ENCODE data around the gene ANXA4. TPM values are rescaled to one million over a fixed set of nuclear protein-coding genes. Genes with fewer than 3 reads are reported as not detected.

Gene ANXA4
- total RNA-seq, 1 experiment from 2014 or later = 82.9 TPM

GRCh38 chr2:69745035-69745434, 3.1 kb downstream of the ANXA4 start:
- intact Hi-C loops (cut with micrococcal nuclease; ENCODE audit: unreplicated experiment) = no loop called here
- H3K4me2 ChIP-seq = no peak overlapping the region

GRCh38 chr2:69750246-69750645, 8.3 kb downstream of the ANXA4 start:
- Histone ChIP-seq H3K4me3 (no peak overlapping the region), H4K20me1 (ENCODE audit: insufficient read depth) (no peaks in the 10 kb centered on the region), H3K27me3 (ENCODE audit: insufficient read depth, low read depth) (no peaks in the 10 kb centered on the region), H3K4me1 (replicated peaks; ENCODE audit: insufficient read depth) (peaks cover 15% of the 10 kb centered on the region), H3K4me2 (no peak overlapping the region), H3K9me2 (ENCODE audit: insufficient read depth) (no peaks in the 10 kb centered on the region), H3K27ac (no peak overlapping the region), H3F3A (ENCODE audit: insufficient read depth, low read depth) (peaks cover 9% of the 10 kb centered on the region), H2AFZ (no peak overlapping the region), H3K79me2 (ENCODE audit: low read depth) (peaks cover 33% of the 10 kb centered on the region), H3K36me3 (ENCODE audit: low read depth) (no peaks in the 10 kb centered on the region), H3K9me3 (ENCODE audit: insufficient read depth, low read depth) (no peaks in the 10 kb centered on the region)
- no peak for DNase-seq
- no peak for TF ChIP-seq EZH2 (IDR thresholded peaks at IDR 0.05; ENCODE audit: low read depth)
- TF ChIP-seq, protein P1, sequence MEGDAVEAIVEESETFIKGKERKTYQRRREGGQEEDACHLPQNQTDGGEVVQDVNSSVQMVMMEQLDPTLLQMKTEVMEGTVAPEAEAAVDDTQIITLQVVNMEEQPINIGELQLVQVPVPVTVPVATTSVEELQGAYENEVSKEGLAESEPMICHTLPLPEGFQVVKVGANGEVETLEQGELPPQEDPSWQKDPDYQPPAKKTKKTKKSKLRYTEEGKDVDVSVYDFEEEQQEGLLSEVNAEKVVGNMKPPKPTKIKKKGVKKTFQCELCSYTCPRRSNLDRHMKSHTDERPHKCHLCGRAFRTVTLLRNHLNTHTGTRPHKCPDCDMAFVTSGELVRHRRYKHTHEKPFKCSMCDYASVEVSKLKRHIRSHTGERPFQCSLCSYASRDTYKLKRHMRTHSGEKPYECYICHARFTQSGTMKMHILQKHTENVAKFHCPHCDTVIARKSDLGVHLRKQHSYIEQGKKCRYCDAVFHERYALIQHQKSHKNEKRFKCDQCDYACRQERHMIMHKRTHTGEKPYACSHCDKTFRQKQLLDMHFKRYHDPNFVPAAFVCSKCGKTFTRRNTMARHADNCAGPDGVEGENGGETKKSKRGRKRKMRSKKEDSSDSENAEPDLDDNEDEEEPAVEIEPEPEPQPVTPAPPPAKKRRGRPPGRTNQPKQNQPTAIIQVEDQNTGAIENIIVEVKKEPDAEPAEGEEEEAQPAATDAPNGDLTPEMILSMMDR (conservative IDR thresholded peaks at IDR 0.05) = no peak
- ChIA-PET CTCF (no interaction called here), POLR2A (ENCODE audit: unreplicated experiment) (no interaction called here)
- intact Hi-C loops (cut with micrococcal nuclease; ENCODE audit: unreplicated experiment) = loop anchor here (10.0 kb wide), 1 partner anchor 1515 kb away; no protein-coding TSS in a partner anchor
- no TSS peak for BruUV-seq (replicated peaks)

More at GRCh38 chr2:69745035-69745434, 3.1 kb downstream of the ANXA4 start:
- H4K20me1 ChIP-seq (ENCODE audit: insufficient read depth) = no peaks in the 10 kb centered on the region
- BruUV-seq (replicated peaks) = no TSS peak
- TF ChIP-seq, protein P1 (conservative IDR thresholded peaks at IDR 0.05) = no peak
- TF ChIP-seq EZH2 (IDR thresholded peaks at IDR 0.05; ENCODE audit: low read depth) = no peak
- H3K27ac ChIP-seq = no peak overlapping the region
- no peak overlapping the region for H3K4me3 ChIP-seq
- peaks cover 25% of the 10 kb centered on the region for H3K4me1 ChIP-seq (replicated peaks; ENCODE audit: insufficient read depth)
- no peak overlapping the region for H2AFZ ChIP-seq
- ChIA-PET POLR2A (ENCODE audit: unreplicated experiment) (no interaction called here), CTCF (no interaction called here)
- H3K9me2 ChIP-seq (ENCODE audit: insufficient read depth) = no peaks in the 10 kb centered on the region
- peaks cover 32% of the 10 kb centered on the region for H3K79me2 ChIP-seq (ENCODE audit: low read depth)
- no peak for DNase-seq
- no peaks in the 10 kb centered on the region for H3K27me3 ChIP-seq (ENCODE audit: insufficient read depth, low read depth)
- peaks cover 14% of the 10 kb centered on the region; the same call in 1 of the 2 replicates for H3F3A ChIP-seq (ENCODE audit: insufficient read depth, low read depth)
- no peaks in the 10 kb centered on the region for H3K36me3 ChIP-seq (ENCODE audit: low read depth)
- H3K9me3 ChIP-seq (ENCODE audit: insufficient read depth, low read depth) = no peaks in the 10 kb centered on the region

DNA sequence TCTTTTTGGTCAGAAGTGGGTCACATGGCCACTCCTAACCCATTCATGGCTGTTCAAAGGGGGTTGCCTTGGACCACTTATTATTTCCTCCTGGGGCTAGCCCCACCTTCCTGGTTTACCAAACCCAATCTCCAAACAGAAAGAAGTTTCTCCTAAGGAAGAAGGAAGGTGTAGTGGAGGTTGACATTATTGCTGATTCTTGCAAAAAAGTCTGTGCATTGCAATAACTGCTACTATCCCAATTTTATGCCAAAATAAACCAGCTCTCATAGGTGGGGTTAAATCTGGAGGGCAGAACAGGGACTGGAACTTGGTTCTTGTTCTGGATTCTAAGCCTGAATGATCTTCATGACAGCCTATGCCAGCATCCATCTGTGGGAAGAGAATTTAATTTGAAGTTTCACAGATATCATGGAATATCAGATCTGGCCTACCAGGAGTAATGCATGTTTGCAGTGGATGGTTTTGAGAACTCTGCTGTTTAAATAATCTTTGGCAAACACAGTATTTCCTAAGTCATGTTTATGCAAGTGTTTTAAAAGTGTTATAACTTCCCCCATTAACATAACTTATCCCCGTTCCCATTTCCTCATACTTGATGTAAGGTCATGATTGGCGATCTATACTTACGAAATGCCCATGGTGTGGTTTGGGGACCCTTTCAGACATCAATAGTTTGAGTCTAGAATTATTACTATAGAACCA, 11.9 kb downstream of the ANXA4 start:
- DNase-seq = no peak
- Histone ChIP-seq H3K9me2 (ENCODE audit: insufficient read depth) (no peaks in the 10 kb centered on the region), H3K4me2 (no peak overlapping the region), H3K27ac (no peak overlapping the region), H3F3A (ENCODE audit: insufficient read depth, low read depth) (peaks cover 13% of the 10 kb centered on the region), H3K36me3 (ENCODE audit: low read depth) (no peaks in the 10 kb centered on the region), H2AFZ (no peak overlapping the region), H3K4me3 (no peak overlapping the region), H3K27me3 (ENCODE audit: insufficient read depth, low read depth) (no peaks in the 10 kb centered on the region), H3K9me3 (ENCODE audit: insufficient read depth, low read depth) (no peaks in the 10 kb centered on the region), H4K20me1 (ENCODE audit: insufficient read depth) (no peaks in the 10 kb centered on the region), H3K4me1 (replicated peaks; ENCODE audit: insufficient read depth) (peaks cover 31% of the 10 kb centered on the region), H3K79me2 (ENCODE audit: low read depth) (peaks cover 28% of the 10 kb centered on the region)
- intact Hi-C loops (cut with micrococcal nuclease; ENCODE audit: unreplicated experiment) = loop anchor here (10.0 kb wide), 1 partner anchor 1519 kb away; no protein-coding TSS in a partner anchor
- ChIA-PET CTCF (no interaction called here), POLR2A (ENCODE audit: unreplicated experiment) (no interaction called here)
- TF ChIP-seq, protein P1 (conservative IDR thresholded peaks at IDR 0.05) = no peak
- TF ChIP-seq EZH2 (IDR thresholded peaks at IDR 0.05; ENCODE audit: low read depth) = no peak
- BruUV-seq (replicated peaks) = no TSS peak
